Measurements from ENCODE around the gene C12orf60.
A peak's percentile ranks its signal among the peaks of the same experiment; 100 is the strongest.

Gene C12orf60

DNA sequence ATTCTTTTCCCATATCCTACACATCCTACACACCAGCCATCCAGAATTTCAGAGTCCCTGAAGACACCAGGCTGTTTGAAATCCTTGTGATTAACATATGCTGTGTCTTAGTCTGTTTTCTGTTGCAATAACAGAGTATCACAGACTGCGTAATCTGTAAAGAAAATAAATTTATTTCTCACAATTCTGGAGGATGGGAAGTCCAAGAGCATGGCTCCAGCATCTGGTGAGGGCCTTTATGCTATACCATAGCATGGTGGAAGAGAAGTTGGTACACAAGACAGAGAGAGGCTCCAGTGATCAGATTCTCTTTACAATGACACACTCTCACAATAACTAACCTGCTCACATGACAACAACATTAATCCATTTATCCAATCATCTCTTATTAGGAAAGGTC is 35.8 kb downstream of the C12orf60 start:
- no peak for DNase-seq

GRCh38 chr12:14840616-14841015 is 37.1 kb downstream of the C12orf60 start:
- DNase-seq = no peak

DNA sequence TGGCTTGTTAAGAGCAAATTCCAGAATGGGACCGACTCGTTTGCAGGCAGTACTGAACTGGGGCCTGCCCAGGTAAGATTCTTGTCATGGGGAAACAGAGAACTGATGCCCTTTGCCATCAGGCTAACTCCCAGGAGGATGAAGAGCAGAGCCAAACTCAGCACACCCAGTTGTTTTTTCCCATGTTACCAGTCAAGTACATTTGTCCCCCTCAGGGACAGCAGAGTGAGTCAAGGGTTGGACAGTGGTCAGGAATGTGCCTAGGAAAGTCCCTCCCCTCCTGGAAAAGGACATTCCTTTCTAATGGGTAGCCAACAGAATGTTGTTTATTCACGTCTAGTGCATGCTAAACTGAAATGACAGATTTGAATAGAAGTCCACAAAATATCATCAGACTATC is 38.3 kb downstream of the C12orf60 start:
- DNase-seq = no peak

- DNase-seq = no peak
Observed at GRCh38 chr12:14842315-14842714, 38.8 kb downstream of the C12orf60 start.

DNA sequence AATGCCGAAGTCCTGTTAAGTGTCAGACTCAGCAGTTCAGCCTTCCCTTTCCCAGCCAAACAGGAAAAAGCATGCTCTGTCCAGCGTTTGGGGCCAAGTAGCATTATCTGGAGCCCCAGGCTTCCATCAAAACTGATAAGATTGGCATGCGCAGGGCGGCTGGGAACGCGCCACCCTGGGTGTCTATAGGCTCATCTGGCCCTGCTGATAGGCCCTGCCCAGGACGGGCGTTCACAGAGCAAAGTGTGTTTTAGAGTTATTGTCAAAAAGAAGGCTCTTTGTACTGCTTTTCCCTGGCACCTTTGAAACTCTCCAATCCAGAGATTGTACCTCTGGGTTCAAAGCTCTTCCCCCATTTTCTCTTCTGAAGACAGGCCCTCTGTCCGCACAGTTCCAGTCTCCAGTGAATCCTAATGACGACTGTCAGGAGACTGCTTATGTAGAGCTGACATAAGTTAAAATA is 40.0 kb downstream of the C12orf60 start, which contains the start of gene ART4:
Gene ART4, minus strand, starts transcription at position 102 of the 463 bp plus-strand sequence. CDS start 413 bp downstream, outside the sequence.
- no peak for DNase-seq

DNA sequence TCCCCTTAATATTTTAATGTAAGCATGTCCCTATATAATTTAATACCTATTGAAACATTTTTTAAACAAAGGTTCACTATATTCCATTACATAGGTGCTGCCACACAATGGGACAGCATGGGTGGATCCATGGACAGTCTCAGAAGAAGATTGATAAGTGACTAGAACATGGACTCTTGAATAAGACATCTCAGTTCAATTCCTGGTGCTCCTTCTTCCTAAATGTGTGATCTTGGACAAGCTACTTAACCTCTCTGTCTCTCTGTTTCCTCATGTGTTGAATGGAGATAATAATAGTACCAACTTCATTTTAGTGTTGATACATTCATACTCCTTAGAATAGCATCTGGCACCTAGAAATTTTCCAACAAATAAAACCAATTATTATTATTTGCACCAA is 40.9 kb downstream of the C12orf60 start:
- no peak for DNase-seq

- peak; percentile 69 for DNase-seq
Observed at GRCh38 chr12:14845350-14845750, 41.9 kb downstream of the C12orf60 start.

DNA sequence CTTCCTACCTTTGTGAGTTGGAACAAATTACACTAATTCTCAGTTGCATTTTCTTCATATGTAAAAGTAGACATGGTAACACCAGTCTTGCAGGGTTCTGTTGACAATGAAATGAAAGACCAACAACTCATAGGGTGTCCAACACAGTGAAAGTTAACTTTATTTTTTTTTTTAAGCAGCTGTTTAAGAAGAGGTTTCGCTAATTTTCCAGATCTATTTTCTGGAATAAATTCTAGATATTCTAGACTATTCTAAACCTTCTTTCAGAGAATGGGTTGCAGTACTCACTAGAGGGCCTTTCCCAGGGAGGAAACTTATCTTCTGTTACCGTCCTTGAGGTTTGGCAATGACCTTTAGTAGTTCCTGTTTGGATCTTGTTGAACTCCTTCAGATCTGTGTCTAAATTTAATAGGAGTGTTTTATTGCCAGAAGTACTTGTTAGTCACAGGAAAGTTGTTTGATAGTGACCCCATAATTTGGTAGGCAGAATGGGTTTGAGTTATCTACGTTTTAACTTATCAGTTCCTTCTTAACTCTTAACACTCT is 42.6 kb downstream of the C12orf60 start:
- no peak for DNase-seq

DNA sequence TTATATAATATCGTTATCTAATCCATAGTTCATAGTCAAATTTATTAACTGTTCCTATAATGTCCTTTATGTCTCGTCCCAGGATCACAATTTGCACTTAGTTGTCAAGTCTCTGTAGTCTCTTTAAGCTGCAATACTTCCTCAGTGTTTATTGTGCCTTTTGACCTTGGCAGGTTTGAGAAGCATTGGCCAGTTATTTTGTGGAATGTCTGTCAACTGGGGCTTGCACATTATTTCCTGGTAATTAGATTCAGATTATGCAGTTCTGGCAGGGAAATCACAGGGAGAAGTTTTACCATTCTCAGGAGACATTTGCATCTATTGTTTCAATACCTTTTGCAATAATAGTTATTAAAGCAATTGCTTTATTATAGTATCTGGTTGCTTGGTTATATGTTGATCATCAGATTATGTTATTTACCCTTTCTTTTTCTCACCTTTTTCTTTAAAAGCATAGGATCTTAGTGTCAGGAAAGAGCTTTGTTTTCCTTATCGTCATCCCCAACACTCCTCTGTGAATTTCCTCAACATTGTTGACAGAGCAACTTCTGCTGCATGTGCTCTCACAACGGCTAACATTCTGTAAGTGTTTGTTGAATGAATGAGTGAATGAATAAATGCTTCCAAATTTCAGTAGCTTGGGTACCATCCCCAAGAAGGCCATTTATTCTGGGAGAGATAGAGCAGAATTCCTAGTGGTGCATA is 43.6 kb downstream of the C12orf60 start:
- DNase-seq = no peak

GRCh38 chr12:14849661-14850060 is 46.2 kb downstream of the C12orf60 start:
- DNase-seq = no peak

- no peak for DNase-seq
Observed at GRCh38 chr12:14850929-14851663, 47.6 kb downstream of the C12orf60 start.

DNA sequence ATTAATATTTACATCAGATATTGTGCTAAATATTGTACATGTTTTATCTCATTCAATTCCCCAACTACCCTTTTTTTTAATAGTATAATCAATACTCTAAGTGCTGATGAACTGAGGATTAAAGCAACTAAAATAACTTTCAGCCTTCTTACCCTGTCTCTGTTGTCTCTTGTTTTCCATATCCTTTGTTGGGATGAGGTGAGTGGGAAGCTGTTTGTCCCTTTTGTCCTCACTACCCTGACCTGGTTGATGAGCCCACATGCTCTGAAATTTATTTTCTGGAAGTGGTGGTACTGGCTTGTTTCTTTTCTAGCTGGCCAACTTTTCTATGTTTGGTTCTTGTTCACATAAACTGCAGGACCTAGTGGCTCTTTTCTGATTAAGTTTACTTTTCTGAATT is 49.4 kb downstream of the C12orf60 start:
- no peak for DNase-seq

DNA sequence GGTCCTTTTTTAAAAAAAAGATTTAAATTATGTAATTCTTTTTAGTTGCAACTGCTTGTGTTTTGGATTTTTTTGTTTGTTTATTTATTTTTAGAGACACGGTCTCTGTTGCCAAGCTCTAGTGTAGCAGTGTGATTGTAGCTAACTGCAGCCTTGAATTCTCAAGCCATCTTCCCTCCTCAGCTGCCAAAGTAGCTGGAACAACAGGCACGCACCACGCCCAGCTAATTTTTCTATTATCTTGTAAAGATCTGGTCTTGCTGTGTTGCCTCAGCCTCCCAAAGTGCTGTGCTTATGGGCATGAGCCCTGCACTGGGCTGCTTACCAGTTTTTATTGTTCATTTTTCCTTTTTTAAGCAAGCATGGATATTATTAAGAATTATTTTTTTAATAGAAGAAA is 50.5 kb downstream of the C12orf60 start:
- DNase-seq = no peak

GRCh38 chr12:14854586-14855183 is 51.2 kb downstream of the C12orf60 start:
- DNase-seq = no peak

DNA sequence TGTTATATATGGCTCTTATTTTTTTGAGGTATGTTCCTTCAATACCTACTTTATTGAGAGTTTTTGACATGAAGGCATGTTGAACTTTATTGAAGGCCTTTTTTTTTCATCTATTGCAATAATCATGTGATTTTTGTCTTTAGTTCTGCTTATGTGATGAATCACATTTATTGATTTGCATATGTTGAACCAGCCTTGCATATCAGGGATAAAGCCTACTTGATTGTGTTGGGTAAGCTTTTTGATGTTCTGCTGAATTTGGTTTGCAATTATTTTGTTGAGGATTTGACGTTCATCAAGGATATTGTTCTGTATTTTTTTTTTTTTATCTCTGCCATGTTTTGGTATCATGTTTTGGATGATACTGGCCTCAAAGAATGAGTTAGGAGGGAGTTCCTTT is 55.0 kb downstream of the C12orf60 start:
- no peak for DNase-seq

DNA sequence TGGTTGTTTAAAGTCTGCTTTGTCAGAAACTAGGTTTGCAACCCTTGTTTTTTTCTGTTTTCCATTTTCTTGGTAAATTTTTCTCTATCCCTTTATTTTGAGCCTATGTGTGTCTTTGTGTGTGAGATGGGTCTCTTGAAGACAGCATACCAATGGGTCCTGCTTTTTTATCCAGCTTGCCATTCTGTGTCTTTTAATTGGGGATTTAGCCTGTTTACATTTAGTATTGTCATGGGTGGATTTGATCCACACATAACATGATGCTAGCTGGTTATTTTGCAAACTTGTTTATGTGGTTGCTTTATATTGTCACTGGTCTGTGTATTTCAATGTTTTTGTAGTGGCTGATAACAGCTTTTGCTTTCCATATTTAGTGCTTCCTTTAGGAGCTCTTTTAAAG is 57.0 kb downstream of the C12orf60 start:
- no peak for DNase-seq

DNA sequence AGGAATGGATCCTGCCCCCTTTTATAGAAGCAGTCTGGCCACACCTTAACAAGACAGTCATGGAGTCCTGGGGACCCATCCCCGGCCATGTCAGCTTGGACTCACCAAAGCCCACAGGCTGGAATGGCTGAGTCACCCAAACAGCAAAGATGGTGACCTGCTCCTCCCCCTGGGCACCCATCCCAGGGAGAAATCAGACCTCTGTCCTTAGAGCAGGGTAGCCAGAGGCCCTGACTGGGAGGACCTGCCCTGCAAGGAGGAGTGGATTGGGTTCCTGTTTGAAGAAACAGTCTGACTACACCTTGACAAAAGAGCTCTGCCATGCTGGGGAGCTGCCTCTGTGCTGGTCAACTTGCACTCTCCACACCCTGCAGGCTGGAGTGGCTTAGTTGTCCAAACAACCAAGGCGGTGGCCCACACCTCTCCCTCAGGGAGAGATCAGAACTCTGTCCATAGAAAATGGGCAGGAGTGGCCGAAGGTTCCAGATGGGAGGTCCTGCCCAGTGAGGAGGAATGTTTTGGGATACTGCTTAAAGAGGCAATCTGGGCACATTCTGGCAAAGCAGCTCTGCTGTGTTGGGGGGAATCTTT is 65.5 kb downstream of the C12orf60 start:
- no peak for DNase-seq

- no peak for DNase-seq
Observed at GRCh38 chr12:14871247-14871646, 67.8 kb downstream of the C12orf60 start.

- no peak for DNase-seq
Observed at GRCh38 chr12:14871886-14872285, 68.4 kb downstream of the C12orf60 start.

DNA sequence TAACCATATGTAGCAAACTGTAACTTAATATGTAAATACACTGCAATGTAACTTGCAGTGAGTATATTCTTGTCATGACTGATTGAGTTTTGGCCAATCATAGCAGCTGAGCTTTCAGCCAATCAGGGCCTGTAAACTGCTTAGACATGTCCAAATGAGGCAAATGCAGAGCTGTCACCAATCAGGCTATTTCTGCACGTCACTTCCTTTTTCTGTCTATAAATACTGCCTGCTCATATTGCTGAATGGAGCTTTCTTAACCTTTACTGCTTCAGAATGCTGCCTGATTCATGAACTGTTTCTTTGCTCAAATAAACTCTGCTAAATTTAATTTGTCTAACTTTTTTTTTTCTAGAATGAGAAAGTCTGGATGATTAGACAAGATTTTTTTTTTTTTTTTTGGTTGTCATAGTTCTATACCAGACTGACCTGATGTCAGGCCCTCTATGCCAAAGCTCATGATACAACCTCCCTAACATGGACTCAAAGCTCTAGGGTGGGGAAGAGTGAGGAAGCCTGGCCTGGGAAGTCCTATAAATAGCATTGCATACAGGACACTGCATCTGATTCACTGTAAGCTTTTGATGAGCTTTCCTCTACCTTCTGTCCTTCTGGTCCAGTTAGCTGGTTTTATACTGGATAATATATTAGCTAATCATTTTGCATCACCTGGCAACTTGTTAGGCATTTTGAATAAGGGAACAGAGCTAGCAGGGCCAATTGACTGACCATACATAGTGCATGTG is 70.1 kb downstream of the C12orf60 start:
- no peak for DNase-seq
